Activated naive CD8-positive, alpha-beta T cell treated with anti-CD3 and anti-CD28 coated beads for 36 hours (primary cell): Measurements from ENCODE around the gene GNB3. TPM values are rescaled to one million over a fixed set of nuclear protein-coding genes. Genes with fewer than 3 reads are reported as not detected.
"Not testable (repeated sequence)": the region's sequence is repeated elsewhere in the genome, so short reads cannot be mapped to it uniquely, and the experiment has no call there.

Experiments used
- DNase-seq: peaks from one replicate; pipeline ENCODE4 v3.0.0; 2021
- H3K27ac Mint-ChIP-seq: one replicate; pipeline ENCODE4 v1.8.0; 2022; ENCODE audit warnings: mild to moderate bottlenecking, moderate library complexity, mixed read lengths
- H3K27me3 Mint-ChIP-seq: one replicate; pipeline ENCODE4 v1.8.0; 2022; ENCODE audit warnings: mild to moderate bottlenecking, mixed read lengths
- H3K36me3 Mint-ChIP-seq: one replicate; pipeline ENCODE4 v1.8.0; 2021; ENCODE audit warnings: mild to moderate bottlenecking, mixed read lengths
- H3K4me1 Mint-ChIP-seq: one replicate; pipeline ENCODE4 v1.8.0; 2021; ENCODE audit warnings: mixed read lengths
- H3K4me3 Mint-ChIP-seq: one replicate; pipeline ENCODE4 v1.8.0; 2022; ENCODE audit warnings: mild to moderate bottlenecking, moderate library complexity, mixed read lengths
- H3K9me3 Mint-ChIP-seq: one replicate; pipeline ENCODE4 v1.8.0; 2022; ENCODE audit warnings: mixed read lengths
- total RNA-seq, 2 experiments: library from RNA; stranded (reverse); gene quantifications; one replicate each; pipeline ENCODE4 v1.2.3, GENCODE V29; 2021

Gene GNB3
- total RNA-seq, 2 experiments from 2014 or later: 0.10 TPM; not detected in 1

DNA sequence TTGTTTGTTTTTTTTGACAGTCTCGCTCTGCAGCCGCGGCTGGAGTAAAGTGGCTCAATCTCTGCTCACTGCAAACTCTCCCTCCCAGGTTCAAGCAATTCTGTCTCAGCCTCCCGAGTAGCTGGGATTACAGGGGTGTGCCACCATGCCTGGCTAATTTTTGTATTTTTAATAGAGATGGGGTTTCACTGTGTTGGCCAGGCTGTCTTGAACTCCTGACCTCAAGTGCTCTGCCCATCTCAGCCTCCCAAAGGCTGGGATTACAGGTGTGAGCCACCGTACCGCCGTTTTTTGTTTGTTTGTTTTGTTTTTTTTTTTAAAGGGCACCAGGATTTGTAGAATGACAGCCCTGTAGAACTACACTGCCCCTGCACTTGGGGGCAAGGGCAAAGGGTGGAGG is 48.1 kb downstream of the GNB3 start:
- DNase-seq, H3K27me3 Mint-ChIP-seq, H3K36me3 Mint-ChIP-seq, H3K4me3 Mint-ChIP-seq, H3K9me3 Mint-ChIP-seq, H3K27ac Mint-ChIP-seq: not testable (repeated sequence)
- peaks cover 19% of the 10 kb centered on the region for H3K4me1 Mint-ChIP-seq

DNA sequence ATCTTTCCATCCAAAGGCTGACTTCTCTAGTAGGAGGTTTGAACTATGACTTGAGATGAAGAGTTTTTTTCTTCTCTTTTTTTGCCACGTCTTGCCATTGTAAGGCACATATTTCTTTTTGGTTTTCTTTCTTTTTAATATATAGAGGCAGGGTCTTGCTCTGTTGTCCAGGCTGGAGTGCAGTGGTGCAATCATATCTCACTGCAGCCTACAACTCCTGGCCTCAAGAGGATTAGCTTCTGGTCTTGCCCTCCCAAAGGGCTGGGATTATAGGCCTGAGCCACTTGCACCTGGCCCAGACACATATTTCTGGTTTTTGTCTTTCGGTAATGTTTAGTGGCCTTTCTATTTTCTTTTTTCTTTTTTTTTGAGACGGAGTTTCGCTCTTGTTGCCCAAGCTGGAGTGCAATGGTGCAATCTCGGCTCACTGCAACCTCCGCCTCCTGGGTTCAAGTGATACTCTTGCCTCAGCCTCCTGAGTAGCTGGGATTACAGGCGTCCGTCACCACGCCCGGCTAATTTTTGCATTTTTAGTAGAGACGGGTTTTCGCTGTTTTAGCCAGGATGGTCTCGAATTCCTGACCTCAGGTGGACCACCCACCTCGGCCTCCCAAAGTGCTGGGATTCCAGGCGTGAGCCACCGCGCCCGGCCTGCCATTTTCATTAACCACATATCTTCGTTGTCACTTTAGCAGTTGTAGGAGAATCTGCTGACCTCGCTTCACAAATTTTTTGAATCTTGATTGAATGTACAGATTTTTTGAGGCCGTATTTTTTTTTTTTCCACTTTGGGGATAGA is 49.2 kb downstream of the GNB3 start:
- H3K4me3 Mint-ChIP-seq: peak overlapping the region; percentile 82
- DNase-seq, H3K9me3 Mint-ChIP-seq, H3K27me3 Mint-ChIP-seq, H3K36me3 Mint-ChIP-seq: not testable (repeated sequence)
- H3K27ac Mint-ChIP-seq: peak overlapping the region; percentile 90
- peaks cover 19% of the 10 kb centered on the region for H3K4me1 Mint-ChIP-seq

DNA sequence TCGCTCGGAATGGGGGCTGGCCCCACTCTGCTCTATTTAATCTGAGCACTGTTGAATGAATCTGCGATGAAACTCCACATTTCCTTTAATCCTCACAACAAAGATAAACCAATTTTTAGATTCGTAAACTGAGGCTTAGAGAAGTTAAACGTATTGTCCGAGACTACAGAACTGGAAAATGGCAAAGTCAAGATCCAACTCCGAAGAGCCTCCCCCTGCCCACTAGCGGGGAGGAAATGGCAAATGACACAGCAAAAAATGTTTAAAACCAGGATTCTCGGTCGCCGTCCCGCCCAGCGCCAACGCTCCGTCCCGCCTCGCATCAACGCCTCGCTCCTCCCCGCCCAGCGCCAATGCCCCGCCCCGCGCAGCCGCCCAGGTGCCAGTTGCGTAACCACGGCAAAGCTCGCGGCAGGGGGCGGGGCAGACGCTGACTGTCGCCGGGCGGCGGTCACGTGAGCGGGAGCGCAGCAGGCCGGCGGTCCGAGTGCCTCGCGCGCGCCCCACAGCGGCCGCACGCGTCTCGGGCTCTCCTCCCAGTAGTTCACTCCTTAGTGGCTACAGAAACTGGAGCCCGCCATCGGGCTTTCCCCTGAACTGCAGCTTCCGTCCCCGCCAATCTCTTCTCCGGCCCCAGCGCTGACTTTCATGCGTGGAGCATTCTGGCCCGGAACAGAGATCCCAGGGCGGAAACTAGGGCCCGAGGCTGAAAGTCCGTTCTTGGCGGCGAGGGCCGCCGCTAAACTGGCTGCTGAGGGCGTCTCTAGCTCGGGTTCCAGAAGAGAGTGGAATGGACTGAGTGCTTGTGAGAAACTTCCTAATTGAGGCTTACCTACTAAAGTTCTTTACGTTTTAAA is 50.3 kb downstream of the GNB3 start:
- peak; percentile 100 for DNase-seq
- Mint-ChIP-seq H3K9me3 (no peaks in the 10 kb centered on the region), H3K27ac (peak overlapping the region; percentile 90), H3K4me3 (peak overlapping the region; percentile 82), H3K27me3 (no peaks in the 10 kb centered on the region), H3K4me1 (peaks cover 19% of the 10 kb centered on the region), H3K36me3 (peaks cover 1% of the 10 kb centered on the region)

DNA sequence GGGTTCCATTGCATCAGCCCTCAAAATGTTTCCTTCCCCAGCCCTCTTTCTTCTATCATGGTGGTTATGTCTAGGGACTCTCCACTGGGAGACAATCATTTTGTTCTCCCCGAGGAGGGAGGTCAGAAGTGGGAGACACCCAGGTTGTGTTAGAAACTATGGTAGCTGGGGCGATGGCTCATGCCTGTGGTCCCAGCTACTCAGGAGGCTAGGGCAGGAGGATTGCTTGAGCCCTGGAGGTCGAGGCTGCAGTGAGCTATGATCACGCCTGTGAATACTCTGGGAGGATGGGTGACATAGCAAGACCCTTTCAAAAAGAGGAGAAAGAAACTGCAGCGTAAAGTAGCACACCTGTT is 50.9 kb downstream of the GNB3 start:
- H3K36me3 Mint-ChIP-seq: peaks cover 1% of the 10 kb centered on the region
- no peaks in the 10 kb centered on the region for H3K9me3 Mint-ChIP-seq
- no peak for DNase-seq
- peak overlapping the region; percentile 90 for H3K27ac Mint-ChIP-seq
- H3K4me1 Mint-ChIP-seq: peaks cover 19% of the 10 kb centered on the region
- peak overlapping the region; percentile 82 for H3K4me3 Mint-ChIP-seq
- no peaks in the 10 kb centered on the region for H3K27me3 Mint-ChIP-seq

DNA sequence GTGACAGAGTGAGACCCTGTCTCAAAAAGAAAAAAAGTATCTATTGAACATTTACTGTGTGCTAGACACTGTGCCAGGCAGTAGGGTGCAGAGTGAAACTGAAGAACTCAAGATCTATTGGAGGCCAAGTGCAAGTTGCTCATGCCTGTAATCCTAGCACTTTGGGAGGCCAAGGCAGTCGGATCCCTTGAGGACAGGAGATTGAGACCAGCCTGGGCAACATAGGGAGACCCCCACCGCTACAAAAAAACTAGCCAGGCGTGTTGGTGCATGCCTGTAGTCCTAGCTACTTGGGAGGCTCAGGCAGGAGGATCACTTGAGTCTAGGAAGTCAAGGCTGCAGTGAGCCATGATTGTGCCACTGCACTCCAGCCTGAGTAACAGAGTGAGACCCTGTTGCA is 52.0 kb downstream of the GNB3 start:
- H3K27ac Mint-ChIP-seq: peak overlapping the region; percentile 38
- H3K4me1 Mint-ChIP-seq: peaks cover 19% of the 10 kb centered on the region
- peak overlapping the region; percentile 32 for H3K4me3 Mint-ChIP-seq
- not testable (repeated sequence) for H3K36me3 Mint-ChIP-seq, H3K27me3 Mint-ChIP-seq, DNase-seq, H3K9me3 Mint-ChIP-seq

DNA sequence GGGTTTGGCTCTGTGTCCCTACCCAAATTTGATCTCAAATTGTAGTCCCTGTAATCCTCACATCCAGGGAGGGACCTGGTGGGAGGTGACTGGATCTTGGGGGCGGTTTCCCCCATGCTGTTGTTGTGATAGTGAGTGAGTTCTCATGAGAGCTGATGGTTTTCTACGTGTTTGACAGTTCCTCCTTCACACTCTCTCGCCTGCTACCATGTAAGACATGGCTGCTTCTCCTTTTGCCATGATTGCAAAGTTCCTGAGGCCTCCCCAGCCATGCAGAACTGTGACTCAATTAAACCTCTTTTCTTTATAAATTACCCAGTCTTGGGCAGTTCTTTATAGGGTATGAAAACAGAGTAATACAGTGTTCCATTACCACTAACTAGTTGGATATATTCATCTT is 53.6 kb downstream of the GNB3 start:
- peaks cover 1% of the 10 kb centered on the region for H3K36me3 Mint-ChIP-seq
- H3K27me3 Mint-ChIP-seq: no peaks in the 10 kb centered on the region
- H3K4me3 Mint-ChIP-seq: no peak overlapping the region
- no peak overlapping the region for H3K27ac Mint-ChIP-seq
- DNase-seq: no peak
- peaks cover 19% of the 10 kb centered on the region for H3K4me1 Mint-ChIP-seq
- no peaks in the 10 kb centered on the region for H3K9me3 Mint-ChIP-seq

Other genes with a start within 250 kb of the GNB3 start
- 100 to 1,000 TPM; 262 to 293 TPM for gene CHD4, start 233.5 kb upstream of the GNB3 start, total RNA-seq
- gene LPAR5, start 205.0 kb upstream of the GNB3 start, total RNA-seq: 1 to 10 TPM; 7.3 to 7.9 TPM
- gene ACRBP, start 193.5 kb upstream of the GNB3 start, total RNA-seq: 1 to 10 TPM in 1 of 2 experiments, under 1 TPM in 1; 0.86 to 1.2 TPM
- 10 to 100 TPM; 10.9 to 11.1 TPM for gene ING4, start 177.8 kb upstream of the GNB3 start, total RNA-seq
- 10 to 100 TPM; 60.6 to 61.8 TPM for gene ZNF384, start 151.6 kb upstream of the GNB3 start, total RNA-seq
- gene PIANP, start 140.1 kb upstream of the GNB3 start, total RNA-seq: under 1 TPM in 1 of 2 experiments, not detected in 1; 0.37 TPM
- gene COPS7A, start 116.9 kb upstream of the GNB3 start, total RNA-seq: 10 to 100 TPM; 37.1 to 41.6 TPM
- 100 to 1,000 TPM; 134 to 141 TPM for gene MLF2, start 87.8 kb upstream of the GNB3 start, total RNA-seq
- gene PTMS, start 74.6 kb upstream of the GNB3 start, total RNA-seq: 10 to 100 TPM; 23.3 to 25.1 TPM
- 10 to 100 TPM; 64.8 to 67.7 TPM for gene LAG3, start 68.4 kb upstream of the GNB3 start, total RNA-seq
- 1 to 10 TPM; 2.2 to 2.5 TPM for gene CD4, start 51.4 kb upstream of the GNB3 start, total RNA-seq
- under 1 TPM; 0.54 to 0.76 TPM for gene GPR162, start 19.1 kb upstream of the GNB3 start, total RNA-seq
- gene P3H3, start 12.5 kb upstream of the GNB3 start, total RNA-seq: under 1 TPM; 0.36 to 0.60 TPM
- gene CDCA3, start 10.4 kb downstream of the GNB3 start, total RNA-seq: 10 to 100 TPM; 62.5 to 64.0 TPM
- 100 to 1,000 TPM; 125 to 127 TPM for gene USP5, start 11.2 kb downstream of the GNB3 start, total RNA-seq
- gene TPI1, start 26.6 kb downstream of the GNB3 start, total RNA-seq: 1,000 to 10,000 TPM; 1,593 to 1,653 TPM
- 1 to 10 TPM; 2.7 to 3.0 TPM for gene SPSB2, start 32.4 kb downstream of the GNB3 start, total RNA-seq
- gene LRRC23, start 63.9 kb downstream of the GNB3 start, total RNA-seq: 1 to 10 TPM; 3.0 to 4.1 TPM
- gene ENO2, start 73.7 kb downstream of the GNB3 start, total RNA-seq: 100 to 1,000 TPM; 140 to 141 TPM
- gene ATN1, start 87.0 kb downstream of the GNB3 start, total RNA-seq: 10 to 100 TPM; 27.6 to 28.5 TPM
- not detected for gene RNU7-1, start 102.9 kb downstream of the GNB3 start, total RNA-seq
- 100 to 1,000 TPM; 203 to 208 TPM for gene C12orf57, start 103.1 kb downstream of the GNB3 start, total RNA-seq
- gene PTPN6, start 110.4 kb downstream of the GNB3 start, total RNA-seq: 100 to 1,000 TPM; 457 to 467 TPM
- 100 to 1,000 TPM; 556 to 557 TPM for gene PHB2, start 129.7 kb downstream of the GNB3 start, total RNA-seq
- 100 to 1,000 TPM; 130 to 140 TPM for gene EMG1, start 130.0 kb downstream of the GNB3 start, total RNA-seq
- gene LPCAT3, start 177.6 kb downstream of the GNB3 start, total RNA-seq: 10 to 100 TPM; 23.3 to 23.8 TPM
- gene C1S, start 219.8 kb downstream of the GNB3 start, total RNA-seq: under 1 TPM; 0.47 to 0.66 TPM